Adrenal gland (tissue), 12 donors: ENCODE measurements around the gene AMPH. TPM values are rescaled to one million over a fixed set of nuclear protein-coding genes. Genes with fewer than 3 reads are reported as not detected.
"Not testable (repeated sequence)": the region's sequence is repeated elsewhere in the genome, so short reads cannot be mapped to it uniquely, and the experiment has no call there.

ENCODE experiments used
- DNase-seq, 7 donors: peaks; one replicate each; pipeline ENCODE4 v3.0.0-alpha.2; 2019 to 2020
- H3K27ac ChIP-seq, 5 donors: fragments of 200-600 bp; sonication (generic) in 4 of 5; 1 replicate in 3 of 5; 2 replicates in 2 of 5; pipeline versions ENCODE4 v1.5.1 to v1.8.0; 2016 to 2020; ENCODE audit warnings: mild to moderate bottlenecking in 1 of 5
- H3K27me3 ChIP-seq: fragments of 200-600 bp; 2 replicates; pipeline ENCODE4 v1.8.0; 2021
- H3K36me3 ChIP-seq, 2 donors: fragments of 200-600 bp; replicated peaks in 1 of 2; 1 replicate in 1 of 2; 2 replicates in 1 of 2; pipeline versions ENCODE4 v1.5.1 to v1.8.0; 2018 to 2022
- H3K4me1 ChIP-seq, 2 donors: fragments of 200-600 bp; replicated peaks in 1 of 2; 1 replicate in 1 of 2; 2 replicates in 1 of 2; pipeline versions ENCODE4 v1.5.1 to v1.8.0; 2018 to 2021
- H3K4me3 ChIP-seq, 4 donors: fragments of 200-600 bp; sonication (generic) in 3 of 4; one replicate each; pipeline ENCODE4 v1.5.1; 2016 to 2018
- H3K9me3 ChIP-seq, 3 donors: fragments of 200-600 bp; sonication (generic) in 1 of 3; replicated peaks in 1 of 3; 1 replicate in 2 of 3; 2 replicates in 1 of 3; pipeline versions ENCODE4 v1.5.1 to v1.8.0; 2016 to 2021
- POLR2A ChIP-seq, 2 donors: fragments of 450-650 bp; IDR thresholded peaks; one replicate each; pipeline ENCODE4 v1.6.1; 2017; ENCODE audit warnings: antibody characterized with exemption in 2 of 2, mild to moderate bottlenecking in 2 of 2, moderate library complexity in 1 of 2
- WGBS, 4 donors: extraction: QIAGEN DNeasy Blood & Tissue Kit in 2 of 4; methylation state at CpG; one replicate each; pipeline versions ENCODE4 v1.1.5 to v1.1.7; 2013 to 2017; 5-methylcytosine and 5-hydroxymethylcytosine counted together
- intact Hi-C, 2 donors: fragments of 100-400 bp; cut with DNase I; formaldehyde crosslinking; loops; one replicate each; pipeline versions ENCODE4 v1.14.1 to v1.15.0; 2022 to 2023
- polyA plus RNA-seq, 3 donors: library from polyadenylated mRNA; stranded (reverse); fragments of 200-250 nt in 2 of 3; fragments of 350-450 nt in 1 of 3; fragmentation: Illumina TruSeq in 1 of 3; extraction: RNeasy Lipid Tissue Mini Kit (QIAGEN cat#74804) in 1 of 3; gene quantifications; one replicate each; pipeline ENCODE4 v1.2.3, GENCODE V29; 2013 to 2014
- total RNA-seq, 9 donors: library from RNA; depleted of rRNA in 4 of 9; stranded (reverse); fragments of >200 nt in 4 of 9; fragments of 120-200 nt in 1 of 9; fragmentation: NEBNext Ultra II Directional in 1 of 9; extraction: Animal tissue kit (Norgen Biotek cat#: 25700) in 1 of 9; gene quantifications; one replicate each; pipeline versions ENCODE4 v1.1.0 to v1.2.4, GENCODE V29; 2013 to 2023
- TF ChIP-seq, protein P1 (sequence below), 6 experiments: fragments of 450-650 bp in 4 of 6; fragments of 200-600 bp in 2 of 6; sonication (generic) in 1 of 6; IDR thresholded peaks; 1 replicate in 5 of 6; 2 replicates in 1 of 6; pipeline versions ENCODE4 v1.5.1 to v1.8.0; 2016 to 2021; ENCODE audit warnings: antibody characterized with exemption in 6 of 6, mild to moderate bottlenecking in 2 of 6, moderate library complexity in 1 of 6
- donor health status: healthy with polysubstance abuse.
- donor health status: Bipolar disorder and iron deficiency.
- donor health status: DM: yes; HTN: yes; CAD: no.
- donor health status: DM: no; HTN: no; CAD: no.
- donor health status: DM: no; HTN: no; CAD: no.
- donor health status: DM: yes; HTN: yes; CAD: no.

Gene AMPH
- total and polyA plus RNA-seq, 12 donors, result 0.18 to 4.4 (median 1.1) TPM; not detected in 1

GRCh38 chr7:38368191-38368605 is 263.0 kb downstream of the AMPH start:
- intact Hi-C loops, result no loop called here
- DNase-seq, result peak; percentile 49 to 75 (median 68)
- H3K36me3 ChIP-seq, result no peaks in the 10 kb centered on the region
- no peaks in the 10 kb centered on the region for H3K27me3 ChIP-seq
- no peaks in the 10 kb centered on the region for H3K4me1 ChIP-seq
- peak overlapping the region in 1 of 5 donors; percentile 20 for H3K27ac ChIP-seq
- 40 to 50% (median 48%) methylated on average over 1 to 5 of the region's 5 CpGs for WGBS, 4 donors
- TF ChIP-seq, protein P1, sequence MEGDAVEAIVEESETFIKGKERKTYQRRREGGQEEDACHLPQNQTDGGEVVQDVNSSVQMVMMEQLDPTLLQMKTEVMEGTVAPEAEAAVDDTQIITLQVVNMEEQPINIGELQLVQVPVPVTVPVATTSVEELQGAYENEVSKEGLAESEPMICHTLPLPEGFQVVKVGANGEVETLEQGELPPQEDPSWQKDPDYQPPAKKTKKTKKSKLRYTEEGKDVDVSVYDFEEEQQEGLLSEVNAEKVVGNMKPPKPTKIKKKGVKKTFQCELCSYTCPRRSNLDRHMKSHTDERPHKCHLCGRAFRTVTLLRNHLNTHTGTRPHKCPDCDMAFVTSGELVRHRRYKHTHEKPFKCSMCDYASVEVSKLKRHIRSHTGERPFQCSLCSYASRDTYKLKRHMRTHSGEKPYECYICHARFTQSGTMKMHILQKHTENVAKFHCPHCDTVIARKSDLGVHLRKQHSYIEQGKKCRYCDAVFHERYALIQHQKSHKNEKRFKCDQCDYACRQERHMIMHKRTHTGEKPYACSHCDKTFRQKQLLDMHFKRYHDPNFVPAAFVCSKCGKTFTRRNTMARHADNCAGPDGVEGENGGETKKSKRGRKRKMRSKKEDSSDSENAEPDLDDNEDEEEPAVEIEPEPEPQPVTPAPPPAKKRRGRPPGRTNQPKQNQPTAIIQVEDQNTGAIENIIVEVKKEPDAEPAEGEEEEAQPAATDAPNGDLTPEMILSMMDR (IDR thresholded peaks at IDR 0.05), result peak; percentile 23 to 63 (median 48)
- TF ChIP-seq POLR2A (IDR thresholded peaks at IDR 0.05), result no peak
- H3K4me3 ChIP-seq, result no peak overlapping the region
- H3K9me3 ChIP-seq, result no peaks in the 10 kb centered on the region

GRCh38 chr7:38367301-38367890 is 263.8 kb downstream of the AMPH start:
- peak overlapping the region in 1 of 5 donors; percentile 20 for H3K27ac ChIP-seq
- H3K27me3 ChIP-seq, result no peaks in the 10 kb centered on the region
- DNase-seq, result no peak
- no peaks in the 10 kb centered on the region for H3K4me1 ChIP-seq
- WGBS, 4 donors, result 91 to 94% (median 93%) methylated on average over 1 of the region's 1 CpG
- no peak overlapping the region for H3K4me3 ChIP-seq
- intact Hi-C loops, result no loop called here
- TF ChIP-seq POLR2A (IDR thresholded peaks at IDR 0.05), result no peak
- TF ChIP-seq, protein P1 (IDR thresholded peaks at IDR 0.05), result no peak
- no peaks in the 10 kb centered on the region for H3K36me3 ChIP-seq
- no peaks in the 10 kb centered on the region for H3K9me3 ChIP-seq

DNA sequence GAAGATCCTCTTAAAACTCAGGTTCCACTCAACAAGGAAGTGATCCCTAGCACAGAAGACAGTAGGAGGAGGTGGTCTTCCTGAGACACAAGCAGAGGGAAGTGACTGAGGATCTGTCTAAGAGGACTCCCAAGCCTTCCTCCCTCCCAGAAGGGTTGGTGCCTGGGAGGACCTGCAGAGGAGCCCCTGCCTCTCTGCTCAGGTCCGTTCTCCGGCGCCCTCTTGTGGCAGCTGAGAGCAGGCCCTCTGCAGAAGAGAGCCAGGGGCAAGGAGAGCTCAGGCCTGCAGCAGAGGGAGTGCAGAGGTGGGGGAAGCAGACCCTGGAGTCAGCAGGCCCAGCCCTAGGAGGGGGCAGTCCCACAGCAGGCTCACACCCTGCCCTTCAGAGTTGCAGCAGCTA is 267.8 kb downstream of the AMPH start:
- intact Hi-C loops, H3K27me3 ChIP-seq, H3K4me1 ChIP-seq, H3K27ac ChIP-seq, H3K36me3 ChIP-seq, H3K4me3 ChIP-seq, H3K9me3 ChIP-seq: not testable (repeated sequence)
- WGBS, 4 donors, result 19 to 40% (median 25%) methylated on average over 1 to 3 of the region's 3 CpGs; no CpG with 5 or more reads in 1 of the 4 donors
- TF ChIP-seq, protein P1 (IDR thresholded peaks at IDR 0.05), result peak in 5 of 6 experiments; percentile 24 to 50 (median 28)
- peak in 5 of 7 donors; percentile 25 to 53 (median 29) for DNase-seq

- H3K9me3 ChIP-seq, H3K4me1 ChIP-seq, H3K36me3 ChIP-seq, H3K27me3 ChIP-seq, H3K4me3 ChIP-seq, H3K27ac ChIP-seq, DNase-seq, intact Hi-C loops: not testable (repeated sequence)
- WGBS, 4 donors, result 66 to 77% (median 76%) methylated on average over 10 of the region's 10 CpGs
Observed at GRCh38 chr7:38362611-38363237, 268.4 kb downstream of the AMPH start.

- no peak for DNase-seq
- Histone ChIP-seq H3K36me3 (no peaks in the 10 kb centered on the region), H3K27ac (no peak overlapping the region), H3K4me3 (no peak overlapping the region), H3K4me1 (no peaks in the 10 kb centered on the region), H3K27me3 (no peaks in the 10 kb centered on the region), H3K9me3 (no peaks in the 10 kb centered on the region)
- TF ChIP-seq POLR2A (IDR thresholded peaks at IDR 0.05), result no peak
- TF ChIP-seq, protein P1 (IDR thresholded peaks at IDR 0.05), result no peak
- intact Hi-C loops, result no loop called here
- WGBS, 4 donors, result 33 to 54% (median 42%) methylated on average over 1 of the region's 1 CpG
Observed at GRCh38 chr7:38360776-38361175, 270.4 kb downstream of the AMPH start.
